ENCODE data around the gene CD55. TPM values are rescaled to one million over a fixed set of nuclear protein-coding genes. Genes with fewer than 3 reads are reported as not detected.

Gene CD55
- total and polyA plus RNA-seq, 2 of the 13 experiments (the other 11 are each of a cell fraction or from before 2014, with no cell fraction given) = 6.0 to 56.0 TPM

GRCh38 chr1:207321079-207321789 is at the start of gene CD55 (continued):
- TF ChIP-seq PRDM4 (CRISPR knock-in tag; IDR thresholded peaks at IDR 0.05; ENCODE audit: borderline replicate concordance) = no peak
- TF ChIP-seq KDM2A (CRISPR knock-in tag; IDR thresholded peaks at IDR 0.05; ENCODE audit: borderline replicate concordance, low read depth) = peak; percentile 85
- TF ChIP-seq ZBTB3 (CRISPR knock-in tag; IDR thresholded peaks at IDR 0.05; ENCODE audit: borderline replicate concordance, low read depth) = no peak
- no peak for TF ChIP-seq RFX5 (IDR thresholded peaks at IDR 0.05; ENCODE audit: low read depth, low read length)
- TF ChIP-seq SAP130 (CRISPR knock-in tag; IDR thresholded peaks at IDR 0.05; ENCODE audit: low read depth) = peak; percentile 87
- no peak for TF ChIP-seq HCFC1 (IDR thresholded peaks at IDR 0.05; ENCODE audit: low read depth, low read length)
- TF ChIP-seq ZKSCAN5 (CRISPR knock-in tag; IDR thresholded peaks at IDR 0.05) = no peak
- peak; percentile 79; the same call in 1 of the 2 replicates for TF ChIP-seq TAF1 (CRISPR knock-in tag; IDR thresholded peaks at IDR 0.05)
- peak; percentile 33; the same call in 1 of the 2 replicates for TF ChIP-seq ZNF563 (CRISPR knock-in tag; IDR thresholded peaks at IDR 0.05)
- TF ChIP-seq ZNF446 (CRISPR knock-in tag; IDR thresholded peaks at IDR 0.05) = no peak
- TF ChIP-seq SRSF4 (IDR thresholded peaks at IDR 0.05; ENCODE audit: low read depth, low read length, poor library complexity, severe bottlenecking) = no peak
- TF ChIP-seq MAZ (IDR thresholded peaks at IDR 0.05; ENCODE audit: borderline replicate concordance, low read depth, low read length) = no peak; the same call in 1 of the 2 replicates
- peak; percentile 72 for TF ChIP-seq MAZ (CRISPR knock-in tag; IDR thresholded peaks at IDR 0.05; ENCODE audit: low read depth)
- TF ChIP-seq ATF4 (CRISPR knock-in tag; IDR thresholded peaks at IDR 0.05) = peak in 1 of 2 experiments; percentile 57; a peak in 1 of 4 replicates
- TF ChIP-seq ZGPAT (CRISPR knock-in tag; IDR thresholded peaks at IDR 0.05) = peak; percentile 69
- TF ChIP-seq HOMEZ (CRISPR knock-in tag; IDR thresholded peaks at IDR 0.05; ENCODE audit: low read depth) = peak; percentile 75
